A549 (cell line): Measurements from ENCODE around the gene EIF4G1.

Source experiments
- CEBPB ChIP-seq, 2 experiments: fragments of >200 bp in 1 of 2; sonication (Bioruptor Twin) in 1 of 2; formaldehyde crosslinking in 1 of 2; IDR thresholded peaks; 2 replicates each; pipeline ENCODE4 v1.6.1; 2012 to 2016
- FOSL2 ChIP-seq, 2 experiments: fragments of 450-650 bp in 1 of 2; fragments of >200 bp in 1 of 2; sonication (Bioruptor Twin) in 1 of 2; formaldehyde crosslinking; IDR thresholded peaks; 2 replicates each; pipeline versions ENCODE4 v1.5.0 to v1.6.1; 2016 to 2020; ENCODE audit warnings: mild to moderate bottlenecking in 1 of 2, moderate library complexity in 1 of 2
- FOXS1 ChIP-seq: fragments of 250-450 bp; sonication (Bioruptor Pico); IDR thresholded peaks from 2 replicates; pipeline ENCODE4 v1.5.0; 2020; ENCODE audit warnings: mild to moderate bottlenecking, moderate library complexity
- MAZ ChIP-seq: fragments of 150-350 bp; IDR thresholded peaks from 2 replicates; pipeline ENCODE4 v1.6.1; 2014; ENCODE audit warnings: antibody characterized with exemption, low read depth, low read length, borderline replicate concordance
- POLR2A ChIP-seq: IDR thresholded peaks from 2 replicates; pipeline ENCODE4 v1.6.1; 2012; ENCODE audit warnings: mild to moderate bottlenecking, low read length
- TP53 ChIP-seq: fragments of 250-450 bp; sonication (Bioruptor Pico); IDR thresholded peaks from 2 replicates; pipeline ENCODE4 v1.5.0; 2021; ENCODE audit warnings: mild to moderate bottlenecking, moderate library complexity
- USF2 ChIP-seq: fragments of 450-650 bp; IDR thresholded peaks from 2 replicates; pipeline ENCODE4 v1.6.1; 2014; ENCODE audit warnings: antibody characterized with exemption
- ZFP36 ChIP-seq: fragments of 450-650 bp; IDR thresholded peaks from 2 replicates; pipeline ENCODE4 v1.6.1; 2014; ENCODE audit warnings: borderline replicate concordance; ENCODE audit not compliant: partially characterized antibody
- TF ChIP-seq, protein P1 (sequence below): fragments of >200 bp; sonication (Bioruptor Twin); formaldehyde crosslinking; IDR thresholded peaks from 3 replicates; pipeline ENCODE4 v1.5.1; 2016
- TF ChIP-seq, protein P2 (sequence below): IDR thresholded peaks from 2 replicates; pipeline ENCODE4 v1.6.1; 2012

GRCh38 chr3:184317201-184317600, 2.8 kb downstream of the EIF4G1 start:
- TF ChIP-seq, protein P1, sequence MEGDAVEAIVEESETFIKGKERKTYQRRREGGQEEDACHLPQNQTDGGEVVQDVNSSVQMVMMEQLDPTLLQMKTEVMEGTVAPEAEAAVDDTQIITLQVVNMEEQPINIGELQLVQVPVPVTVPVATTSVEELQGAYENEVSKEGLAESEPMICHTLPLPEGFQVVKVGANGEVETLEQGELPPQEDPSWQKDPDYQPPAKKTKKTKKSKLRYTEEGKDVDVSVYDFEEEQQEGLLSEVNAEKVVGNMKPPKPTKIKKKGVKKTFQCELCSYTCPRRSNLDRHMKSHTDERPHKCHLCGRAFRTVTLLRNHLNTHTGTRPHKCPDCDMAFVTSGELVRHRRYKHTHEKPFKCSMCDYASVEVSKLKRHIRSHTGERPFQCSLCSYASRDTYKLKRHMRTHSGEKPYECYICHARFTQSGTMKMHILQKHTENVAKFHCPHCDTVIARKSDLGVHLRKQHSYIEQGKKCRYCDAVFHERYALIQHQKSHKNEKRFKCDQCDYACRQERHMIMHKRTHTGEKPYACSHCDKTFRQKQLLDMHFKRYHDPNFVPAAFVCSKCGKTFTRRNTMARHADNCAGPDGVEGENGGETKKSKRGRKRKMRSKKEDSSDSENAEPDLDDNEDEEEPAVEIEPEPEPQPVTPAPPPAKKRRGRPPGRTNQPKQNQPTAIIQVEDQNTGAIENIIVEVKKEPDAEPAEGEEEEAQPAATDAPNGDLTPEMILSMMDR: no peak
- no peak for TF ChIP-seq CEBPB (IDR thresholded peaks at IDR 0.05)
- no peak for TF ChIP-seq ZFP36
- no peak for TF ChIP-seq FOXS1 (CRISPR knock-in tag)
- no peak for TF ChIP-seq TP53
- no peak for TF ChIP-seq USF2
- TF ChIP-seq MAZ: no peak
- no peak for TF ChIP-seq FOSL2 (IDR thresholded peaks at IDR 0.05)
- no peak for TF ChIP-seq FOSL2 (CRISPR knock-in tag; IDR thresholded peaks at IDR 0.05)
- no peak for TF ChIP-seq POLR2A
- TF ChIP-seq, protein P2, sequence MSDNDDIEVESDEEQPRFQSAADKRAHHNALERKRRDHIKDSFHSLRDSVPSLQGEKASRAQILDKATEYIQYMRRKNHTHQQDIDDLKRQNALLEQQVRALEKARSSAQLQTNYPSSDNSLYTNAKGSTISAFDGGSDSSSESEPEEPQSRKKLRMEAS: no peak
